ENCODE results near the gene COA6. TPM values are rescaled to one million over a fixed set of nuclear protein-coding genes. Genes with fewer than 3 reads are reported as not detected.

The COA6 gene
- total RNA-seq, 1 experiment from 2014 or later = 34.1 TPM

DNA sequence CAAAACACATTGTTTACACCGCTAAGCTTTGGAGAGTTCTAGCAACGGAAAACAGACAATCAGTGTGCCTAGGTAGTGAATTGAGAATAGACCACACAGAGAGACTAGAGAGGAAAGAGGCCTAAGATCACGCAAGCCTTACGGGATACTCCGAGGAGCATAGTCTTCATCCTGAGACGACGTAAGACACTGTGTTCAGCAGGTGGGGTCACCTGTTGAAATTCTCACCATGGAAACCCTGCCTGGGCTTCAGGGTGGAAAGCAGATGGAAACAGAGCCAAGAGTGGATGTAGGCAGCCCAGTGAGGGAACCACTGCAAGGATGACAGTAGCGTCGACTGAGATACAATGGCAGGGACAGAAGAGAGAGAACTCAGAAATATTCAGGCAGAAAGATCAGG lies 40.2 kb downstream of the COA6 start:
- ATAC-seq = no peak
- POLR2A ChIA-PET = no interaction called here
- intact Hi-C loops (cut with micrococcal nuclease) = no loop called here
- BruUV-seq (replicated peaks) = no TSS peak
- Histone ChIP-seq H3K27ac (ENCODE audit: low read depth, low read length) (no peak overlapping the region), H3K79me2 (ENCODE audit: insufficient read depth, low read length) (no peaks in the 10 kb centered on the region), H3K9me2 (ENCODE audit: insufficient read depth) (no peaks in the 10 kb centered on the region), H3K4me1 (ENCODE audit: control insufficient read depth in 1 of 2, insufficient read depth in 2 of 2, low read length in 2 of 2) (no peaks in the 10 kb centered on the region), H3K9ac (ENCODE audit: low read length) (no peak overlapping the region), H2AFZ (ENCODE audit: low read depth, low read length, poor library complexity, severe bottlenecking) (no peak overlapping the region), H3K9me3 (ENCODE audit: control insufficient read depth in 1 of 2, insufficient read depth in 1 of 2, low read depth in 1 of 2, low read length in 2 of 2) (no peaks in the 10 kb centered on the region), H3K27me3 (ENCODE audit: insufficient read depth, low read length) (no peaks in the 10 kb centered on the region), H3K4me3 (replicated peaks in 1 of 2; ENCODE audit: low read depth in 1 of 2, low read length in 2 of 2) (no peak overlapping the region), H4K20me1 (ENCODE audit: insufficient read depth) (no peaks in the 10 kb centered on the region), H3K4me2 (ENCODE audit: low read length) (no peak overlapping the region), H3K36me3 (ENCODE audit: control insufficient read depth in 1 of 2, insufficient read depth in 2 of 2, low read length in 2 of 2) (no peaks in the 10 kb centered on the region)
- RAD21 ChIA-PET (ENCODE audit: low non-redundant PET in 1 of 2, low total read pairs in 2 of 2, uncharacterized antibody in 2 of 2, unreplicated experiment in 2 of 2) = no interaction called here
- CTCF ChIA-PET = no interaction called here
- no peak for TF ChIP-seq POLR2A (IDR thresholded peaks at IDR 0.05; ENCODE audit: borderline replicate concordance, extremely low read depth, insufficient read depth, insufficient read length)
- TF ChIP-seq ZNF274 (IDR thresholded peaks at IDR 0.05; ENCODE audit: low read depth, low read length) = no peak
- no peak for TF ChIP-seq ELF1 (IDR thresholded peaks at IDR 0.05; ENCODE audit: borderline replicate concordance, low read depth)
- no peak for TF ChIP-seq TCF7L2 (IDR thresholded peaks at IDR 0.05; ENCODE audit: borderline replicate concordance, extremely low read depth, insufficient read depth, insufficient read length)
- no peak for TF ChIP-seq RAD21 (IDR thresholded peaks at IDR 0.05; ENCODE audit: low read depth)
- no peak for TF ChIP-seq CEBPB (IDR thresholded peaks at IDR 0.05; ENCODE audit: low read depth)
- TF ChIP-seq CBX3 (IDR thresholded peaks at IDR 0.05; ENCODE audit: low read depth) = no peak
- TF ChIP-seq, protein P1, sequence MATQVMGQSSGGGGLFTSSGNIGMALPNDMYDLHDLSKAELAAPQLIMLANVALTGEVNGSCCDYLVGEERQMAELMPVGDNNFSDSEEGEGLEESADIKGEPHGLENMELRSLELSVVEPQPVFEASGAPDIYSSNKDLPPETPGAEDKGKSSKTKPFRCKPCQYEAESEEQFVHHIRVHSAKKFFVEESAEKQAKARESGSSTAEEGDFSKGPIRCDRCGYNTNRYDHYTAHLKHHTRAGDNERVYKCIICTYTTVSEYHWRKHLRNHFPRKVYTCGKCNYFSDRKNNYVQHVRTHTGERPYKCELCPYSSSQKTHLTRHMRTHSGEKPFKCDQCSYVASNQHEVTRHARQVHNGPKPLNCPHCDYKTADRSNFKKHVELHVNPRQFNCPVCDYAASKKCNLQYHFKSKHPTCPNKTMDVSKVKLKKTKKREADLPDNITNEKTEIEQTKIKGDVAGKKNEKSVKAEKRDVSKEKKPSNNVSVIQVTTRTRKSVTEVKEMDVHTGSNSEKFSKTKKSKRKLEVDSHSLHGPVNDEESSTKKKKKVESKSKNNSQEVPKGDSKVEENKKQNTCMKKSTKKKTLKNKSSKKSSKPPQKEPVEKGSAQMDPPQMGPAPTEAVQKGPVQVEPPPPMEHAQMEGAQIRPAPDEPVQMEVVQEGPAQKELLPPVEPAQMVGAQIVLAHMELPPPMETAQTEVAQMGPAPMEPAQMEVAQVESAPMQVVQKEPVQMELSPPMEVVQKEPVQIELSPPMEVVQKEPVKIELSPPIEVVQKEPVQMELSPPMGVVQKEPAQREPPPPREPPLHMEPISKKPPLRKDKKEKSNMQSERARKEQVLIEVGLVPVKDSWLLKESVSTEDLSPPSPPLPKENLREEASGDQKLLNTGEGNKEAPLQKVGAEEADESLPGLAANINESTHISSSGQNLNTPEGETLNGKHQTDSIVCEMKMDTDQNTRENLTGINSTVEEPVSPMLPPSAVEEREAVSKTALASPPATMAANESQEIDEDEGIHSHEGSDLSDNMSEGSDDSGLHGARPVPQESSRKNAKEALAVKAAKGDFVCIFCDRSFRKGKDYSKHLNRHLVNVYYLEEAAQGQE (IDR thresholded peaks at IDR 0.05; ENCODE audit: low read depth) = no peak
- TF ChIP-seq JUND (IDR thresholded peaks at IDR 0.05) = no peak
- TF ChIP-seq ZFX (IDR thresholded peaks at IDR 0.05) = no peak
- DNase-seq (ENCODE audit: low read depth, low spot score) = no peak
